GM03348 (cell line): ENCODE data around the gene OR4F6.
"Not testable (repeated sequence)": the region's sequence is repeated elsewhere in the genome, so short reads cannot be mapped to it uniquely, and the experiment has no call there.

ENCODE experiments used
- DNase-seq: peaks from one replicate; pipeline ENCODE4 v3.0.0; 2012; ENCODE audit warnings: low spot score

OR4F6 gene, protein sequence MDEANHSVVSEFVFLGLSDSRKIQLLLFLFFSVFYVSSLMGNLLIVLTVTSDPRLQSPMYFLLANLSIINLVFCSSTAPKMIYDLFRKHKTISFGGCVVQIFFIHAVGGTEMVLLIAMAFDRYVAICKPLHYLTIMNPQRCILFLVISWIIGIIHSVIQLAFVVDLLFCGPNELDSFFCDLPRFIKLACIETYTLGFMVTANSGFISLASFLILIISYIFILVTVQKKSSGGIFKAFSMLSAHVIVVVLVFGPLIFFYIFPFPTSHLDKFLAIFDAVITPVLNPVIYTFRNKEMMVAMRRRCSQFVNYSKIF

DNA sequence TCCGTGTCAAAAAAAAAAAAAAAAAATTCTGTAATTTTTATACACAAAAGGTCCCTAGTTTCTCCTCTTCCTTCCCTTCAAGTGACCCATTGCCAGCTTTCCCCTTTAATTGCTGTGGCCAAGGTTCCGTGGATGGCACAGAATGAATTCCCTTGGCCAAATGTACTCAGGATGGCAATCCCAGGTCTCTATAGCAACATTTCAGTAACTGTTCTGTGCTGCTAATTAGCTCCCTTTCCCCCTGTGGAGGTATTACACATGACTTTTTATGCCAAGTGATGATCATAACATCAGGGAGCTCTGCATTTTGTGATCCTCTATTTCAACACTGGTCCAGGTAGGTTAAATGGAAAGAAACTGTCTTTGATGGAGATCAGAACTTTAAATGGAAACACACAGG lies at the start of gene OR4F6:
OR4F6 (plus strand) TSS at position 301 of the 400 bp plus-strand sequence. CDS start 2,211 bp downstream, outside the sequence.
- no peak for DNase-seq

DNA sequence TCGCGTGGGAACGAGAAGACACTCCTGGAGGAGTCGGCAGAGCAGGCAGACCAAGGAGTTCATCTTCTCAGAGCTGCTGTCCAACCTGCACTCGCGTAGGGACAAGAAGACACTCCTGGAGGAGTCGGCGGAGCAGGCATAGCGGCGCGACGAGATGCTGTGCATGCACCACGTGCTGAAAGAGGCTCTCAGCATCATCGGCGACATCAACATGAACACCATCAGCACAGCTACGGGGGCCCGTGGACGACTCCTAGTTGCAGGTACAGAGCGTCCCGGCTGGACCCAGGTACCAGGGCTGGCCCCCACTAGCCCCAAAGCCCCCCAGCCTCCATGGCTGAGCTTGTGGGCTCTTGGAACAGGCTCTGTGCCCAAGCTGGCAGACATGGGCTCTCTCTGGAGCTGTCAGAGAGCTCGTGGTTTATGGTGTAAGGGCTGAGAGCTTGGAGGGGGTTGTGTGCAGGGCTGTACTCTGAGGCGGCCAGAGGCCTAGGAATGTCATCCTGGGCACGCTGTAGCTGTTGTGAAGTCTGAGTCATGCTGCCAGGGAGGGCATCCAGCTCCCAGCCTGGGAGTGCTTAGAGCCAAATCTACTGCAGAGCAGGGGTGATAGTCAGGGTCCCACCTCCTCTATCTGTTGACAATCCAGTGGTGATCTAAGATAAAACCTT lies 38.5 kb upstream of the OR4F6 start:
- DNase-seq, result not testable (repeated sequence)

DNA sequence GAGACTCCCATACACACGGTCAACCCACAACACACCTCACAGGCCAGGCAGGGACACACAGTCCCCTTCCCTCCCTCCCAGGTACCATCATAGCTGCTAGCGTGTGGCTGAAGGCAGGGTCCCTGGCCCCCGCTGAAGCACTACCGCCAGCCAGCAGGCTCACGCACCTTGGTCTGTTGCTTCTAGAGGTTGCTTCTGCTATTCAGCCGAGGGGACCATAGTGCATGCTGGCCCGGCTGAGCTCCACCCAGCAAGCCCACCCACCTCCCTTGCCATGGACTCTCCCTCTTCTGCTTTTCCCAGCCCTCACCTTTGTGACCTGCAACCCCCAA lies 38.0 kb upstream of the OR4F6 start:
- not testable (repeated sequence) for DNase-seq

DNA sequence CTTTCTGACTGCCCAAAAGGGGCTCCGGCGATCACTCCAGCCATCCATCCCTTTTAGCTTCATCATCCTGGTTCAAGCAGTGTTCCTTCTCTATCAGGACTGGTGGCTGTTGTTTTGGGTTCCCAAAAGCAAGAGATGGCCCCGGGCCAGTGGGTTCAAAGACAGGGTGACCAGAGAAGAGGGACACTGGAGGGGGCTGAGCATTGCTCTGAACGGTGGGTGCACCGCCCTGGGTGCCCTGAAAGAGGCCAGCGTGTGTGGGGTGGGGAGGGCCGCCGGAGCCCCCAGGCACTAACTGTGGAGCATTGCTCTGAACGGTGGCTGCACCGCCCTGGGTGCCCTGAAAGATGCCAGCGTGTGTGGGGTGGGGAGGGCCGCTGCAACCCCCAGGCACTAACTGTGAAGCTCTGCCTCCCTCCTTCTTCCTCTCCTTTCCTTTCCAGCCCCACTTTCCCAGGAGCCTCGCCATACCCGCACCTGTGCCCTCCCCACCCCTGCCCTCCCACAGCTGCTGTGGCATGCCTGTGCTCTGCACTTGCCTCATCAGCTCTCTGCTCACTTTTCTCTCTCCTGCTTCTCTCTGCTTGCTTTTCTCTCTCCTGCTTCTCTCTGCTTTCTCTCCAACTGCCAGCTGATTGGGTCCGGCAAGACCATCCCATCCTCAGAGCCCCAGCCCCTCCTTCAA lies 37.4 kb upstream of the OR4F6 start:
- DNase-seq, result no peak

DNA sequence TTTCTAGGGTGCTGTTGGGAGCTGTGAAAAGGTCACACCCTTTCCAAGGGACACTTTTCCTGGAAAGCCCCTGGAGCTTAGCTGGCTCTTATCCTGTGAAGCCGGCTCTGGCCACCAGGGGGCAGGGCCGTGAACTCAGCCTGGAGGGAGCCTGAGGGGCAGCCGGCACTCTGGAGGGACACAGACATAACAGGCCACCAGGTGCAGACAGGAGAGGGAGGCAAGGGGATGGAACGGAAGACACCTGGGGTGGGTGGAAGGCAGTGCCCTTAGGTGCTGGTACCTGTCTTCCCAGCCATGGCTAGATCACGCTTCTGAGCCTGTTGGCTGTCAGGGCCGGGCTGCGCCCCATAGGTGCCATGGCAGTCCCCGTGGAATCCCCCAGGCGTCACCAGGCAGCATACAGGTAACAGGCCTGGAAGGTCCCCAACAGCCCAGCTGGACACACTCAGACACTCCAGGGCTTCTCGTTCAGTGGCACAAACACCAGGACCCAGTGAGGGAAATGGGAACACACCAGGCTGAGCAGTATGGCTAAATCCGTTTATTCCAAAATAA lies 36.1 kb upstream of the OR4F6 start:
- not testable (repeated sequence) for DNase-seq

DNA sequence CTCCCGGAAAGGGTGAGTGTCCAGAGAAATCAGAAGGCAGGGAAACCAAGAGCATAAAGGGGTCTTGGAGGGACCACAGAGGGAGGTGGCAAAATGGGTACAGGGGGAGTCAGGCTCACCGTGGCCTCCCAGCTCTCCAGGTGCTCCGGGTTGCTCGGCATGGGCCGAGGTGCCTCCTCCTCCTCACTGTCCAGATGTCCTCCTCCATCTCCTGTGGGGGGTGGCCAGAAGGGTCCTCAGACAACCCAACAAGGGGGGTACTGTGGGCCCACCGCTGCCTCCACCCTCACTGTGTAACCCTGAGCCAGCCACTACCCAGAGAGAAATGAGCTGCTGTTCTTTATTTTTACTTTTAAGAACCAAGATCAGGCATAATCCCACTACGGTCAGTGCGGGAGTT lies 30.4 kb upstream of the OR4F6 start:
- DNase-seq, result no peak

DNA sequence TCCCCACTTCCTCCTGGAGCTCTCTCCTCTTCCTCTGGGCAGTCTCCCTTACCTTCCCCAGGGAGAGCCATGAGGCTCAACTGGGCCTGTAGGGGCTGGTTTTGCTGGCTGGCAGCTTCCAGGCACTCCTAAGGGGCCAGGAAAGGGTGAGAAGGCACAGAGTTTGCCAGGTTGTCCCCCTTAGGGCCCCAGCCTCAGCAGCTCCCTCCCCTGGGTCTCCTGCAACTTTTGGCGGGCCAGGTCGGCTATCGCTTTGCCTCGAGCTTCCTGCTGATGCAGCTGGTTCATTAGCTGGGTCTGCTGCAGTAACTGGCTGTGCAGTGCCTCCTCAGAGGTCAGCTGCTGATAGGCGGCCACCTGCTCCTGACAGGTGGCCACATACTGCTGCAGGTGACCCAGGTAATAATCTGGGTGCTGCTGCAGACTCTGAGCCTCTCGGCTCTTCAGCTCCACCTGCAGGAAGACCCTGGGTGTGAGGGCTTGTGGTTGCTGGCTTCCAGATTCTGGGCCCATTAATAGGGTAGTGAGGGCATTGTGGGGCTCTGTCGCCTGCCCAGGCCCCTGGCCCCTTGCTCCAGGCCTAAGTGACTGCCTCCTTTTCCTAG lies 29.7 kb upstream of the OR4F6 start:
- DNase-seq, result no peak

DNA sequence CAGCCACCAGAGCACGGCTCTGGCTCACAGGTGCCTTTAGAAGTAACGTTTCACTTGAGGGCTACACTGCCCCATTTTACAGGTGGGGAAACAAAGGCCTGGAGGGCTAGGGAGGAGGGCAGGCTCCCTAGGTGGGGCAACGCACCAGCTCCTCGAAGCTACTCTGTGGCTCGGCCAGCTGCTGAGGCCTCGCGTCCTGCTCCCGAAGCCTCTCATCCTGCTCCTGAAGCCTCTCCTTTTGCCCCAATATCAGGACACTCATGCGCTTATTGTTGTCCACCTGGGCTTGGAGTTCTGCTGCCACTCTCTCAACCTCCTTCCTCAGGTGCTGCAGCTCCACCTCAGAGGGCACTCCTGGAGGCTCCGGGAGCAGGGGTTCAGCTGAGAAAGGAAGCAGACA lies 28.2 kb upstream of the OR4F6 start:
- DNase-seq, result no peak

DNA sequence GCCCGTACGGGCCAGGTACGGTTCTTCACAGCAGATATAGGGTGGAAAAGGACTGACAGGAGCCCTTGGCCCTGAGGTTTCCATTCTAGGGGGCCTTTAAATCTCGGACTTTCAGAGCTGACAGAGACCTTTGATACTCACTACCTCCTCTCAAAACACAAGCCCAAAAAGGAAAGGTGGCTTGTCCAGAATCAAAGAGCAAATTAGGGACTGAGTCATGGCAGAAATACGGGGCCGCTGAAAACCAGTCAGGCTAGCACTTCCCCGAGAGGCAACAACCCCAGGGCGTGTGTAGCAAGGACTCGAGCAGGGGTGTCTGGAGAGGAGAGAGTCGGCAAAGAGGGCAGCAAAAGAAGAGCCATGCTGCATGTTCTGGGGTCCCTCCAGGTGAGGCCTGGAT lies 24.7 kb upstream of the OR4F6 start:
- not testable (repeated sequence) for DNase-seq

DNA sequence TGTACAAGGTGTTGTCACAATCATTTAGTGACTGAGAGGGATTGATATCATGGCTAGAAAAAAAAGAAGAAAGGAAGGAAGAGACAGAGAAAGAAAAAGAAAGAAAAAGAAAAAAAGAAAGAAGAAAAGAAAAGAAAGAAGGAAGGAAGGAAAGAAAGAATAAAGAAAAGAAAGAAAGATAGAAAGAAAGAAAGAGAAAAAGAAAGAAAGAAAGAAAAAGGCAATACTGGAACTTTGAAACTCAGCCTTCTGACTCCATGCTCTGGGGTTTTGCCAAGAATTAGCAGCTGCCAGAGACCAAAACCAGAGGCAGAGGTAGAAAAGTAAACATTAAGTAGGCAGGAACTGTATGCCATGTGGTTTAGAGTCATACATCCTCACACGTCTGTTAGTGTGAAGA lies 23.1 kb upstream of the OR4F6 start:
- DNase-seq, result not testable (repeated sequence)

DNA sequence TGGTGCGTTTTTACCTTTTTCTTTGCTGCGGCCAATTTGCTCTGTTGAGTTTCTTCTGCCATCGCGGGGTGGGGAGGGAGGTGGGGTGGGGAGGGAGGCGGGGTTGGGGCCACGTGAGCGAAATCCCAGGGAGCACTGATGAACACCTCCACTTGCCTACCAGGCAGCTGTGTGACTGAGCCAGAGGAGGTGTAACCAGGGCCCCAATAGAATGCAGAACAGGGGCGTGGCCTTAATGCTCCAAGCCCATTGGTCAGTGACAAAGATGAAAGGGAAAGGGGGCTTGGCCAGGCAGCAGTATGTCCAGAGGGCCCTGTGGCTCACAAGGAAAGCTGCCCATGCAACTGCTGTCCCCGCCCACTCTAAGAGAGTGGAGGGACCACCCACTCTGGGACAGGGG lies 21.4 kb upstream of the OR4F6 start:
- no peak for DNase-seq

DNA sequence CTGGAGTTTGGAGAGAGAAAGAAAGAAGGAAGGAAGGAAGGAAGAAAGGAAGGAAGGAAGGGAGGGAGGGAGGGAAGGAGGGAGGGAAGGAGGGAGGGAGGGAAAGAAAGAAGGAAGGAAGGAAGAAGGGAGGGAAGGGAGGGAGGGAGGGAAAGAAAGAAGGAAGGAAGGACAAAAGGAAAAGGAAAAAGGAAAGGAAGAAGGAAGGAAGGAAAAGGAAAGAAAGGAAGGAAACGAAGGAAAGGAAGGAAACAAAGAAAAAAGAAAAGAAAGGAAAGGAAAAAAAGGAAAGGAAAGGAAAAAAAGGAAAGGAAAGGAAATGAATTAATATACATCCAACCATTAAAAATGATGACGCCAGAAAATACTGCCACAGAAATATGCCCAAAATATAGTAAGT lies 18.7 kb upstream of the OR4F6 start:
- DNase-seq, result no peak

DNA sequence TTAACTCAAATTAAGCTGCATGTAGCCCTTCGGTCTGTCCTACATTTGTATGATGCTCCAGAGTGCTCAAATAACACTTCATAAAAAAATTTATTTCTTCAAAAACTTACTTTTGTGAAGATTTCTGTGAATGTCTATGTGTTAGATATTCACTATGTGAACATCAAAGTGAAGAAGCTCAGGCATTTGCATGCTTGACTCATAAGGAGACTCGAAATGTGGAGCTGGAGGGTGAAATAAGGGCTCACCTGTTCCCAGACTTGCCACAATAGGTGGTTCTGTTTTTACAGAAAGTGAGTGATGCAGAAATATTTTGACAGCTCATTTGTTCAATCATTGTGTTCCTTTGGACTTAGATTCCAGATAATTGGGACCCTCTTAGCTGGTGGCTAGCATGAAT lies 16.9 kb upstream of the OR4F6 start:
- DNase-seq, result not testable (repeated sequence)

DNA sequence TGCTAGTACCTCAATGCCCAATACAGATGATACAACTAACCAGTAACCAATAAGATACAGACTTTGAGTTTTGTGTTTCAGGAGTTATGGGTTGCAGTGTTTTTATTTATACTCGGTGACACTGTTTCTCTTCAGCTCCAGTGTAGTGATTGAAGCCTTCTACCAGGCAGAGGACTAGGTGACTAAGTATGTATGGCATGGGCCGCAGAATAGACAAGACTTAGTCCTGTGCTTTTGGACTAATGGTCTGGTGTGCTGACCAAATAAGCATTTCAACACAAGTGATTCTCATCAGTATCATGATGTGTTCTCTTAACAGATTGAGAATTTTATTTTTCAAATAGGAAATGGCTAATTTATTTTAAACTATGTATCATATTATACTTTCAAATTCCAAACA lies 15.3 kb upstream of the OR4F6 start:
- DNase-seq, result not testable (repeated sequence)

DNA sequence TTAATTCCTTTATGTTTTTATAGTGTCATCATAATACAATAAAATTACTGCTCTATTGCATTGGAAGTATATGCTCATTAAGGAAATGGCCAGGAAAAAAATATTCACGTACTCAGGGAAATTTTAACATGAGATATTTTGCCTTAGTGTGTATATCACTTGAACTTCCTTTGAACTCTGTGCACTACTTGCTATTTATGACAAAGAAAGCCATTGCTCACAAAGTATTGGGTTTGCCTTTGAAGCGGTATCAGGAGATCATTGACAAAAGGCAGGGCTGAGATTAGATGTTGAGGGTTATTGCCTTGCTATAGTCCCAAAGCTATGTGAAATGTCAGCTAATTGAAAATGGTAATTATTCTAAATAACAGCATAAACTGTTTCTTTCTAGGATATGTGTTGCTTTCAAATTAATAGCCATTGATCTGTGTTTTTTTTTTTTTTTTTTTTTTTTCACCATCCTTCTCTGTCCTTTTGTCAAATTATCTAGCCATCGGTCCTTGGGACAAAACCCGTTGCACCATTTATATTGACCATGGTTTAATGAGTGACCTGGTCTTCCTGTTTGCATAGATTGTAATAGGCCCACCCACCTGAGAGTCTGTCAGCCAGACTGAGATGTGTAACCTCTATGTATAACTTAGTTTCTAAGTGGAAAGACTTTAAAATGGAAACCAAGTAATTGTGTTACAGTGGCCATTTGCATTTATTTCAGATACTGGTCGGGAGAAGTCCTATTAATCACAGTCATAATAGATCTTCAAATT lies 14.6 kb upstream of the OR4F6 start:
- DNase-seq, result not testable (repeated sequence)

DNA sequence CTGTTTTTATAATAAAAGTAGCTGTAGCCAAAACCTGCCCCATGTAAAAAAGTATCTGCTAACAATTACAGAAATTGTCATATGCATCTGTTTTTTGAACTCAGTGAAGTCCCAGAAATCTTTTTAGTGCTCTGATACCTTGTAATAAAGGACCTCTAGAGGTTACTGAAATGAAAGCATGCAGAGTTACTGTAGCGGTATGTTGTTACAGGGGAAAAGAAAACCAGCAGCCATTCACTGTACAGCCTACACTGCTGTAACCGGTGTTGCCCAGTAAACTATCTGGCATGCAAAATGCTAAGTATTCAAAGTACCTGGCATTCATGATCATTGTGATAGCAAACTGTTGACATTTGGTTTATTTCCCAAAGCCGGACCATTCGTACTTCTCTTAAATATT lies 12.6 kb upstream of the OR4F6 start:
- DNase-seq, result not testable (repeated sequence)

DNA sequence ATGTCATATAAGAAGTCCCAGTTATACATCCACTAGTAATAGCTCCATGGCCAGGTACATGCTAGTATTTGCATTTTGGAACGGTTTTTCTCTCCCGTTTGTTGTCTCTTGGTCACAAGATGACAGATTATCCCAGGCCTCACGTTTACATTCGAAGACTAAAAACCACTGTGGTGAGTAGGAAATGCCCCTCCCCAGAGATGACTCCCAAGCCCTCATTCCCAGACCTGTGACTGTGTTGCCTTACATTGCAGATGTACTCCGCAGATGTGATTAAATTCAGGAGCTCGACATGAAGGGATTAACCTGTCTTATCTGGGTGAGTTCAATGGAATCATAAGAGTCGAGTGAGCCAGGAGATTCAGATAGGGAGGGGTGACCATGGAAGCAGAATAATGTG lies 9.3 kb upstream of the OR4F6 start:
- DNase-seq, result not testable (repeated sequence)

DNA sequence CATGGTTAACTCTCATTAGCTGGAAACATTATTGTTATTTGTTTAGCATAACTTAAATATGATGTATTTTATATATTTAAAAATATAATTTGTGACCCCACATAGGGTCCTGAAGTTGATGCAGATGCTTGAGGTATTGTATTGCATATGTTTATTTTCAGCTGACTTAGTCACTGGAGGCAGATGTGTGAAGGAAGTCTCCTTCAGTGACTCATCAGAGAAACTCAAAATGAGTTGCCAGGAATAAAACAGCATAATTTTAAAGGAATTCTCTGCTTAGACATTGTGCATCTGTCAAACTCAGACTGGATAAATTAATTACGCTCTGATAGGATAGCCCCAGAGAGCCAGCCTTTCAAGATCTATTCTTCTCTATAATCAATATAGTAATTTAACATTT lies 7.9 kb upstream of the OR4F6 start:
- peak; percentile 67 for DNase-seq

DNA sequence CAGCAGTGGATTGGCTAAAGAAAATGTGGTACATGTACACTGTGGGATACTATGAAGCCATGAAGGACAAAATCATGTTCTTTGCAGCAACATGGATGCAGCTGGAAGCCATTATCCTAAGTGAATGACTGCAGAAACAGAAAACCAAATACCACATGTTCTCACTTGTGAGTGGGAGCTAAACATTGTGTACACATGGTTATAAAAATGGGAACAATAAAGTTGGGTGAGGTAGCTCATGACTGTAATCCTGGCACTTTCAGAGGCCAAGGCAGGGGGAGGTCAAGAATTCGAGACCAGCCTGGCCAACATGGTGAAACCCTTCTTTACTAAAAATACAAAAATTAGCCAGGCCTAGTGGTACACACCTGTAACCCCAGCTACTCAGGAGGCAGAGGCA lies 3.6 kb upstream of the OR4F6 start:
- DNase-seq, result no peak

DNA sequence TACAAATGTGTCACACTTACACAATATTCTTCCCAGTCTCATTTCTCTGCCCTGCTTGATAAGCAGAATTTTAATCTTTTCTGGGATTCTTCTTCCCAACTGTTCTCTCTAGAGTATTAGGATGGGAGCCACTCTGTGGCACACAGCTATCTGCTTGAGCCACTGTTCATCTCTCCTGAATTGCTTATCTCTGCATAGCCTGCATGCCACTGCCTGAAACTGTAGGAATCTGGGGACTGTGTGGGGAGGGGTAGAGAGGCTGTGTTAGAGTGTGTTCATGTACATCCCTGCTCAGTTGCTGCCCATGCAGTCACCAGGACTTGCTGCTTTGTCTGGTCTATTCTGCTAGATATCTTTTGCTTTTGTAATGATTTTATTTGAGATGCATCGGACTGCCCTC lies 2.3 kb upstream of the OR4F6 start:
- no peak for DNase-seq

DNA sequence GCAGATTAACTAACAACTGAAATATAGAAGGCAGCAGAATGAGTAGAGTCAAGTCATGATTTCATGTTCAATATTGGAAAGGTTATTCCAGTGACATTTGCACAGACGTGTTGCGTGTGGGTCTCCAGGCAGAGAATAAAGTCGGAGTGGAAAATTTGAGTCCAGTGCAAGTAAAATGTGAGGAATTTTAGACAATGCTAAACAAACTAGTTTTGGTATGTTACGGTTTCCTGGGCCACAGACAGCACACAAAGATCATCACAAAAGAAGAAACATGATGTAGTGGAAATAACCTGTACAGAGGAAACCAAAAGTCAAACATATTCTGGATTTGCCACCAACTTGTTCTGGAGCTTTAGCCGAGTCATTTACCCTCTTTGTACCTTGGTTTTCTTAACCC lies 367 bp downstream of the OR4F6 start:
- peak; percentile 13 for DNase-seq

DNA sequence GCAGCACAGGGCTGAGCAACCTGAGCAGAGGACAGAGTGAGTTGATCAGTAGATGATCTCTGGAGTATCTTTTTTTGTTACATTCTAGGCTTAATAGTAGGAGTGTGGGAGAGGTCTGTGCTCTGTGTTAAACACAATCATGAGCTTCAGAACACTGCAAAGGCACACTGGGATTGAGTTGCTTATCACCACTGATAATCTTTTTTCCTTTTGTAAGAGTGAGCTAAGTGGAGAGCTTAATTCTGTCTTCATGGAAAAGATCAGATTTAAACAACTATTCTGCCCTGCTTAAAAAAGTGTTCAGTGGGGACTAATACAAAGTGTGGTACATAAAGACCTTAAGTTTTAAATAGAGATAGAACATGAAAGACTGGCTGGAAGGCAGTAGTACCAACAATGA lies 1.1 kb downstream of the OR4F6 start:
- DNase-seq, result no peak
